HEK293 (cell line): ENCODE results near the gene BEND2.

ENCODE experiments used
- CTCF ChIA-PET: fragments of 350-600 bp; formaldehyde crosslinking; extraction: SDS; loops from one replicate; lab custom pipeline; 2021; ENCODE audit warnings: antibody characterized with exemption; lab: Yijun Ruan, JAX
- POLR2A ChIA-PET: fragments of 300-600 bp; formaldehyde crosslinking; extraction: SDS; loops from one replicate; lab custom pipeline; 2020; ENCODE audit warnings: antibody characterized with exemption, inconsistent platforms; lab: Yijun Ruan, JAX
- H3K27ac ChIP-seq: fragments of 200-500 bp; sonication (Bioruptor generic); 2 replicates; pipeline ENCODE4 v1.5.1; 2014; ENCODE audit warnings: low read depth, low read length, control low read depth, inconsistent platforms; ENCODE audit errors: extremely low read depth
- H3K36me3 ChIP-seq, 2 experiments: fragments of 200-500 bp in 1 of 2; sonication (Bioruptor generic) in 1 of 2; 1 replicate in 1 of 2; 2 replicates in 1 of 2; pipeline ENCODE4 v1.5.1; 2014 to 2017; ENCODE audit warnings: inconsistent platforms in 2 of 2, low read length in 2 of 2; ENCODE audit not compliant: control insufficient read depth in 2 of 2, insufficient read depth in 1 of 2
- H3K4me1 ChIP-seq: fragments of 200-500 bp; sonication (Bioruptor generic); 2 replicates; pipeline ENCODE4 v1.5.1; 2014; ENCODE audit warnings: mild to moderate bottlenecking, low read length, inconsistent platforms; ENCODE audit not compliant: control insufficient read depth, insufficient read depth
- H3K4me3 ChIP-seq: 2 replicates; pipeline ENCODE4 v1.5.1; 2011; ENCODE audit warnings: low read depth, mild to moderate bottlenecking, control low read depth, low read length, moderate library complexity
- H3K9me3 ChIP-seq: fragments of 200-500 bp; sonication (Bioruptor generic); 2 replicates; pipeline ENCODE4 v1.5.1; 2014; ENCODE audit warnings: low read depth, low read length, inconsistent platforms; ENCODE audit not compliant: control insufficient read depth, insufficient read depth
- GLI4 ChIP-seq: fragments of 450-650 bp; formaldehyde crosslinking; IDR thresholded peaks from 2 replicates; pipeline ENCODE4 v1.5.1; 2016; ENCODE audit warnings: missing biosample characterization, missing genetic modification characterization
- GLIS1 ChIP-seq: fragments of 450-650 bp; formaldehyde crosslinking; IDR thresholded peaks from 2 replicates; pipeline ENCODE4 v1.5.1; 2016; ENCODE audit warnings: missing biosample characterization, missing genetic modification characterization
- SCRT1 ChIP-seq: fragments of 450-650 bp; formaldehyde crosslinking; IDR thresholded peaks from 2 replicates; pipeline ENCODE4 v1.5.1; 2016; ENCODE audit warnings: missing biosample characterization, missing genetic modification characterization, borderline replicate concordance
- SETDB1 ChIP-seq: IDR thresholded peaks from one replicate; pipeline ENCODE4 v1.6.1; 2017; ENCODE audit warnings: mild to moderate bottlenecking, low read length, moderate library complexity, mixed read lengths; ENCODE audit not compliant: insufficient read length
- ZBTB7A ChIP-seq: fragments of 450-650 bp; formaldehyde crosslinking; IDR thresholded peaks from 2 replicates; pipeline ENCODE4 v1.5.1; 2016; ENCODE audit warnings: low read depth, missing biosample characterization, missing genetic modification characterization
- ZNF132 ChIP-seq: fragments of 450-650 bp; formaldehyde crosslinking; IDR thresholded peaks from 2 replicates; pipeline ENCODE4 v1.5.1; 2017; ENCODE audit warnings: missing biosample characterization, missing genetic modification characterization, borderline replicate concordance
- ZNF335 ChIP-seq: fragments of 450-650 bp; formaldehyde crosslinking; conservative IDR thresholded peaks from 2 replicates; pipeline ENCODE4 v1.5.1; 2016; ENCODE audit warnings: missing biosample characterization, missing genetic modification characterization
- ZNF37A ChIP-seq: fragments of 450-650 bp; IDR thresholded peaks from 2 replicates; pipeline ENCODE4 v1.5.1; 2018; ENCODE audit warnings: missing biosample characterization, missing genetic modification characterization
- ZNF404 ChIP-seq: fragments of 450-650 bp; formaldehyde crosslinking; IDR thresholded peaks from 2 replicates; pipeline ENCODE4 v1.5.1; 2017; ENCODE audit warnings: missing biosample characterization, missing genetic modification characterization
- ZNF433 ChIP-seq: fragments of 450-650 bp; formaldehyde crosslinking; IDR thresholded peaks from 2 replicates; pipeline ENCODE4 v1.5.1; 2016; ENCODE audit warnings: missing biosample characterization, missing genetic modification characterization, low read depth
- ZNF501 ChIP-seq: fragments of 450-650 bp; formaldehyde crosslinking; IDR thresholded peaks from 2 replicates; pipeline ENCODE4 v1.5.1; 2016; ENCODE audit warnings: missing biosample characterization, missing genetic modification characterization
- ZNF529 ChIP-seq: fragments of 450-650 bp; formaldehyde crosslinking; IDR thresholded peaks from 2 replicates; pipeline ENCODE4 v1.5.1; 2017; ENCODE audit warnings: missing genetic modification characterization, missing biosample characterization; ENCODE audit not compliant: insufficient replicate concordance
- ZNF555 ChIP-seq: fragments of 450-650 bp; formaldehyde crosslinking; conservative IDR thresholded peaks from 2 replicates; pipeline ENCODE4 v1.5.1; 2017; ENCODE audit warnings: missing biosample characterization, mild to moderate bottlenecking, missing genetic modification characterization, inconsistent platforms
- ZNF571 ChIP-seq: fragments of 450-650 bp; formaldehyde crosslinking; IDR thresholded peaks from 2 replicates; pipeline ENCODE4 v1.5.0; 2017; ENCODE audit warnings: missing biosample characterization, missing genetic modification characterization
- ZNF776 ChIP-seq: fragments of 450-650 bp; formaldehyde crosslinking; IDR thresholded peaks from 2 replicates; pipeline ENCODE4 v1.5.0; 2017; ENCODE audit warnings: missing biosample characterization, missing genetic modification characterization, borderline replicate concordance
- ZSCAN16 ChIP-seq: fragments of 450-650 bp; formaldehyde crosslinking; IDR thresholded peaks from 2 replicates; pipeline ENCODE4 v1.5.1; 2016; ENCODE audit warnings: missing biosample characterization, missing genetic modification characterization
- TF ChIP-seq, protein P1 (sequence below): fragments of 450-650 bp; IDR thresholded peaks from 2 replicates; pipeline ENCODE4 v1.5.1; 2018; ENCODE audit warnings: missing biosample characterization, missing genetic modification characterization
- TF ChIP-seq, protein P2 (sequence below): fragments of 450-650 bp; formaldehyde crosslinking; IDR thresholded peaks from 2 replicates; pipeline ENCODE4 v1.5.1; 2016; ENCODE audit warnings: missing biosample characterization, missing genetic modification characterization
- TF ChIP-seq, protein P3 (sequence below): fragments of 450-650 bp; formaldehyde crosslinking; IDR thresholded peaks from 2 replicates; pipeline ENCODE4 v1.5.1; 2016; ENCODE audit warnings: missing biosample characterization, missing genetic modification characterization
- TF ChIP-seq, protein P4 (sequence below): fragments of 450-650 bp; formaldehyde crosslinking; IDR thresholded peaks from 2 replicates; pipeline ENCODE4 v1.5.1; 2016; ENCODE audit warnings: missing biosample characterization, missing genetic modification characterization

BEND2 gene

DNA sequence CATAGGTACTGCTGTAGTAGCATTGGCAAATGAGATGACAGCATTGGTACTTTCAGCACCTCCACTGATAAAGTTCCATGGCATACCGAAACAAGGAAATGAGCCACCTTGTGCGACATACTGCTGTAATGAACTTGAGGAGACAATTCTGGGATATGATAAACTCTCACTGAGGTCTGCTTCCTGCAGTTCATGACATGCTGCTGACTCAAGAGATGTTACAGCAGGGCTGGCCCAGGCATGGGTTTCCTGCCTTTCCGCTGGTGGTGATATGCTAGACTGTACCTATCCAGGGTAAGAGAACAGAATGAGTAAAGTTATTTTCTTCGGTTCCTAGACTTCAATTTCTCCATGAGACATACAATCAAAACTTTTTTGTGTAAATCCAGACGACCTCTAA is 17.1 kb downstream of the BEND2 start (continued):
- TF ChIP-seq, protein P1, sequence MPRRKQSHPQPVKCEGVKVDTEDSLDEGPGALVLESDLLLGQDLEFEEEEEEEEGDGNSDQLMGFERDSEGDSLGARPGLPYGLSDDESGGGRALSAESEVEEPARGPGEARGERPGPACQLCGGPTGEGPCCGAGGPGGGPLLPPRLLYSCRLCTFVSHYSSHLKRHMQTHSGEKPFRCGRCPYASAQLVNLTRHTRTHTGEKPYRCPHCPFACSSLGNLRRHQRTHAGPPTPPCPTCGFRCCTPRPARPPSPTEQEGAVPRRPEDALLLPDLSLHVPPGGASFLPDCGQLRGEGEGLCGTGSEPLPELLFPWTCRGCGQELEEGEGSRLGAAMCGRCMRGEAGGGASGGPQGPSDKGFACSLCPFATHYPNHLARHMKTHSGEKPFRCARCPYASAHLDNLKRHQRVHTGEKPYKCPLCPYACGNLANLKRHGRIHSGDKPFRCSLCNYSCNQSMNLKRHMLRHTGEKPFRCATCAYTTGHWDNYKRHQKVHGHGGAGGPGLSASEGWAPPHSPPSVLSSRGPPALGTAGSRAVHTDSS (tag by site-specific recombination) = no peak
- TF ChIP-seq ZNF555 (no peak), ZNF132 (tag by site-specific recombination) (no peak), SCRT1 (tag by site-specific recombination) (no peak), SETDB1 (no peak), ZNF501 (no peak)

DNA sequence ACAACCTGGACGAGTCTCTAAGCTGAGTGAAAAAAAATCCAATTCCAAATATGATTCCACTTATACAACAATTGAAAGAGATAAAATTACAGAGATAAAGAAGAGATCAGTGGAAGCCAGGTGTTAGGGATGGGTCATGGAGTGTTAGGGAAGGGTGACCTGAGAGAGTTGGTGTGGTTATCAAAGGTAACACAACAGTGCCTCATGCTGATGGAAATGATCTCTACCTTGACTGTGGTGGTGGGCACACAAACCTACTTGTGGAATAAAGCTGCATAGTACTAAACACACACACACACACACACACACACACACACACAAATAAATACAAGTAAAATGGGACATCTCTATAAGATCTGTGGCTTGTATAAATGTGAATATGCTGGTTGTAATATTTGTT is 26.0 kb downstream of the BEND2 start:
- no peak for TF ChIP-seq ZNF404
- TF ChIP-seq ZNF555 = no peak
- no peak for TF ChIP-seq ZNF335 (tag by site-specific recombination)
- no peak for TF ChIP-seq ZBTB7A
- no peak for TF ChIP-seq ZNF776 (tag by site-specific recombination)
- TF ChIP-seq ZNF37A (tag by site-specific recombination) = no peak
- no peak for TF ChIP-seq ZSCAN16 (tag by site-specific recombination)
- TF ChIP-seq GLI4 (tag by site-specific recombination) = no peak
- no peak for TF ChIP-seq GLIS1
- no peak for TF ChIP-seq ZNF571 (tag by site-specific recombination)
- TF ChIP-seq, protein P2, sequence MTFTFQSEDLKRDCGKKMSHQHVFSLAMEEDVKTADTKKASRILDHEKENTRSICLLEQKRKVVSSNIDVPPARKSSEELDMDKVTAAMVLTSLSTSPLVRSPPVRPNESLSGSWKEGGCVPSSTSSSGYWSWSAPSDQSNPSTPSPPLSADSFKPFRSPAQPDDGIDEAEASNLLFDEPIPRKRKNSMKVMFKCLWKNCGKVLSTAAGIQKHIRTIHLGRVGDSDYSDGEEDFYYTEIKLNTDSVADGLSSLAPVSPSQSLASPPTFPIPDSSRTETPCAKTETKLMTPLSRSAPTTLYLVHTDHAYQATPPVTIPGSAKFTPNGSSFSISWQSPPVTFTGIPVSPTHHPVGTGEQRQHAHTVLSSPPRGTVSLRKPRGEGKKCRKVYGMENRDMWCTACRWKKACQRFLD (tag by site-specific recombination) = no peak
- TF ChIP-seq ZNF529 = no peak
- TF ChIP-seq, protein P3, sequence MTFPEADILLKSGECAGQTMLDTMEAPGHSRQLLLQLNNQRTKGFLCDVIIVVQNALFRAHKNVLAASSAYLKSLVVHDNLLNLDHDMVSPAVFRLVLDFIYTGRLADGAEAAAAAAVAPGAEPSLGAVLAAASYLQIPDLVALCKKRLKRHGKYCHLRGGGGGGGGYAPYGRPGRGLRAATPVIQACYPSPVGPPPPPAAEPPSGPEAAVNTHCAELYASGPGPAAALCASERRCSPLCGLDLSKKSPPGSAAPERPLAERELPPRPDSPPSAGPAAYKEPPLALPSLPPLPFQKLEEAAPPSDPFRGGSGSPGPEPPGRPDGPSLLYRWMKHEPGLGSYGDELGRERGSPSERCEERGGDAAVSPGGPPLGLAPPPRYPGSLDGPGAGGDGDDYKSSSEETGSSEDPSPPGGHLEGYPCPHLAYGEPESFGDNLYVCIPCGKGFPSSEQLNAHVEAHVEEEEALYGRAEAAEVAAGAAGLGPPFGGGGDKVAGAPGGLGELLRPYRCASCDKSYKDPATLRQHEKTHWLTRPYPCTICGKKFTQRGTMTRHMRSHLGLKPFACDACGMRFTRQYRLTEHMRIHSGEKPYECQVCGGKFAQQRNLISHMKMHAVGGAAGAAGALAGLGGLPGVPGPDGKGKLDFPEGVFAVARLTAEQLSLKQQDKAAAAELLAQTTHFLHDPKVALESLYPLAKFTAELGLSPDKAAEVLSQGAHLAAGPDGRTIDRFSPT = no peak
- TF ChIP-seq ZNF433 (tag by site-specific recombination) = no peak
- TF ChIP-seq, protein P4, sequence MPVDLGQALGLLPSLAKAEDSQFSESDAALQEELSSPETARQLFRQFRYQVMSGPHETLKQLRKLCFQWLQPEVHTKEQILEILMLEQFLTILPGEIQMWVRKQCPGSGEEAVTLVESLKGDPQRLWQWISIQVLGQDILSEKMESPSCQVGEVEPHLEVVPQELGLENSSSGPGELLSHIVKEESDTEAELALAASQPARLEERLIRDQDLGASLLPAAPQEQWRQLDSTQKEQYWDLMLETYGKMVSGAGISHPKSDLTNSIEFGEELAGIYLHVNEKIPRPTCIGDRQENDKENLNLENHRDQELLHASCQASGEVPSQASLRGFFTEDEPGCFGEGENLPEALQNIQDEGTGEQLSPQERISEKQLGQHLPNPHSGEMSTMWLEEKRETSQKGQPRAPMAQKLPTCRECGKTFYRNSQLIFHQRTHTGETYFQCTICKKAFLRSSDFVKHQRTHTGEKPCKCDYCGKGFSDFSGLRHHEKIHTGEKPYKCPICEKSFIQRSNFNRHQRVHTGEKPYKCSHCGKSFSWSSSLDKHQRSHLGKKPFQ (tag by site-specific recombination) = no peak
- POLR2A ChIA-PET = no interaction called here

More for the DNA sequence above, 26.0 kb downstream of the BEND2 start:
- H3K36me3 ChIP-seq = no peaks in the 10 kb centered on the region
- H3K4me3 ChIP-seq = no peak overlapping the region
- H3K4me1 ChIP-seq = no peaks in the 10 kb centered on the region
- no peaks in the 10 kb centered on the region for H3K9me3 ChIP-seq
- no peak overlapping the region for H3K27ac ChIP-seq
- CTCF ChIA-PET = interaction anchor here (0.6 to 0.8 kb wide), 5 partner anchors 66 to 451 kb away, joined by 3 to 4 read pairs (median 3); no protein-coding TSS in a partner anchor
